CD4-positive, CD25-positive, alpha-beta regulatory T cell (primary cell): ENCODE results near the gene CYBB. TPM values are rescaled to one million over a fixed set of nuclear protein-coding genes. Genes with fewer than 3 reads are reported as not detected.
A peak's percentile ranks its signal among the peaks of the same experiment; 100 is the strongest.

Experiments
- ATAC-seq, 2 donors: fragments of 150-1000 bp; cut with Tn5 transposase; one replicate each; pipeline ENCODE4 v1.10.0; 2021; ENCODE audit warnings: low read depth in 2 of 2, moderate number of reproducible peaks in 2 of 2, moderate library complexity in 1 of 2
- DNase-seq, 3 donors: peaks; one replicate each; pipeline versions ENCODE4 v3.0.0 to v3.0.0-alpha.2; 2012 to 2022; ENCODE audit warnings: mixed read lengths in 1 of 3
- H3K27ac ChIP-seq: one replicate; pipeline ENCODE4 v1.7.0; 2013; ENCODE audit warnings: mild to moderate bottlenecking, low read length; ENCODE audit not compliant: insufficient read depth, poor library complexity, severe bottlenecking
- H3K27me3 ChIP-seq: one replicate; pipeline ENCODE4 v1.7.0; 2013; ENCODE audit warnings: low read length; ENCODE audit not compliant: control insufficient read depth, insufficient read depth
- H3K36me3 ChIP-seq: one replicate; pipeline ENCODE4 v1.7.0; 2013; ENCODE audit warnings: mild to moderate bottlenecking, low read length, moderate library complexity; ENCODE audit not compliant: control insufficient read depth, insufficient read depth
- H3K4me1 ChIP-seq: 2 replicates; pipeline ENCODE4 v1.7.0; 2013; ENCODE audit warnings: mild to moderate bottlenecking, low read length; ENCODE audit not compliant: insufficient read depth, control insufficient read depth, poor library complexity, severe bottlenecking
- H3K4me3 ChIP-seq: one replicate; pipeline ENCODE4 v1.7.0; 2013; ENCODE audit warnings: low read depth, mild to moderate bottlenecking, low read length, moderate library complexity
- H3K9me3 ChIP-seq, 2 experiments: 1 replicate in 1 of 2; 2 replicates in 1 of 2; pipeline ENCODE4 v1.7.0; 2013; ENCODE audit warnings: low read length in 2 of 2, mild to moderate bottlenecking in 1 of 2, moderate library complexity in 1 of 2; ENCODE audit not compliant: control insufficient read depth in 2 of 2
- H3K27ac Mint-ChIP-seq, 3 donors: one replicate each; pipeline ENCODE4 v1.8.0; 2020 to 2022; ENCODE audit warnings: mild to moderate bottlenecking in 3 of 3, mixed read lengths in 3 of 3, moderate library complexity in 2 of 3
- H3K27me3 Mint-ChIP-seq: one replicate; pipeline ENCODE4 v1.8.0; 2022; ENCODE audit warnings: mild to moderate bottlenecking, mixed read lengths
- H3K36me3 Mint-ChIP-seq: one replicate; pipeline ENCODE4 v1.8.0; 2020; ENCODE audit warnings: mixed read lengths
- H3K4me1 Mint-ChIP-seq, 4 donors: one replicate each; pipeline ENCODE4 v1.8.0; 2020 to 2022; ENCODE audit warnings: mixed read lengths in 4 of 4, mild to moderate bottlenecking in 1 of 4
- H3K4me3 Mint-ChIP-seq, 4 donors: one replicate each; pipeline ENCODE4 v1.8.0; 2020 to 2022; ENCODE audit warnings: mild to moderate bottlenecking in 4 of 4, mixed read lengths in 4 of 4, moderate library complexity in 3 of 4
- H3K9me3 Mint-ChIP-seq, 7 donors: one replicate each; pipeline ENCODE4 v1.8.0; 2020 to 2022; ENCODE audit warnings: mixed read lengths in 7 of 7, mild to moderate bottlenecking in 3 of 7, moderate library complexity in 2 of 7
- polyA plus RNA-seq, 4 donors: library from polyadenylated mRNA; unstranded; fragments of 300-500 nt; fragmentation: Illumina TruSeq; gene quantifications; one replicate each; pipeline ENCODE4 v1.2.3, GENCODE V29; 2021
- total RNA-seq: library from RNA; stranded (reverse); gene quantifications from one replicate; pipeline ENCODE4 v1.2.3, GENCODE V29; 2022

Gene CYBB
- total and polyA plus RNA-seq, 5 donors from 2014 or later = 0.19 to 1.2 (median 0.43) TPM; not detected in 1

- H3K9me3 ChIP-seq = no peaks in the 10 kb centered on the region
- Mint-ChIP-seq H3K9me3 (peaks cover 0 to 6% (median 0%) of the 10 kb centered on the region in 7 donors), H3K4me1 (peaks cover 0 to 2% (median 0%) of the 10 kb centered on the region in 4 donors), H3K36me3 (no peaks in the 10 kb centered on the region), H3K27ac (no peak overlapping the region), H3K27me3 (no peaks in the 10 kb centered on the region), H3K4me3 (no peak overlapping the region)
- no peaks in the 10 kb centered on the region for H3K27me3 ChIP-seq
- H3K4me3 ChIP-seq = no peak overlapping the region
- H3K4me1 ChIP-seq = no peaks in the 10 kb centered on the region
- H3K36me3 ChIP-seq = no peaks in the 10 kb centered on the region
- ATAC-seq (no peak), DNase-seq (no peak)
- H3K27ac ChIP-seq = no peak overlapping the region
Measured at GRCh38 chrX:37803057-37803456, 23.2 kb downstream of the CYBB start.

GRCh38 chrX:37809970-37810369 lies 30.1 kb downstream of the CYBB start:
- no peak for DNase-seq
- peaks cover 0 to 2% (median 0%) of the 10 kb centered on the region in 7 donors for H3K9me3 Mint-ChIP-seq
- H3K4me1 Mint-ChIP-seq = no peaks in the 10 kb centered on the region
- Histone ChIP-seq H3K27ac (no peak overlapping the region), H3K27me3 (no peaks in the 10 kb centered on the region), H3K9me3 (no peaks in the 10 kb centered on the region), H3K4me1 (no peaks in the 10 kb centered on the region), H3K36me3 (no peaks in the 10 kb centered on the region), H3K4me3 (no peak overlapping the region)
- ATAC-seq = no peak
- no peak overlapping the region for H3K4me3 Mint-ChIP-seq
- H3K27ac Mint-ChIP-seq = no peak overlapping the region
- no peaks in the 10 kb centered on the region for H3K27me3 Mint-ChIP-seq
- no peaks in the 10 kb centered on the region for H3K36me3 Mint-ChIP-seq

GRCh38 chrX:37812110-37812509 lies 32.3 kb downstream of the CYBB start:
- no peak overlapping the region for H3K27ac ChIP-seq
- H3K4me1 ChIP-seq = no peaks in the 10 kb centered on the region
- H3K36me3 ChIP-seq = no peaks in the 10 kb centered on the region
- DNase-seq (peak in 1 of 3 donors; percentile 34), ATAC-seq (no peak)
- Mint-ChIP-seq H3K36me3 (no peaks in the 10 kb centered on the region), H3K4me3 (no peak overlapping the region), H3K9me3 (no peaks in the 10 kb centered on the region), H3K27me3 (no peaks in the 10 kb centered on the region), H3K4me1 (peaks cover 0 to 1% (median 0%) of the 10 kb centered on the region in 4 donors), H3K27ac (no peak overlapping the region)
- no peaks in the 10 kb centered on the region for H3K27me3 ChIP-seq
- H3K4me3 ChIP-seq = no peak overlapping the region
- H3K9me3 ChIP-seq = no peaks in the 10 kb centered on the region

GRCh38 chrX:37813570-37813969 lies 33.7 kb downstream of the CYBB start:
- no peak overlapping the region for H3K27ac Mint-ChIP-seq
- no peaks in the 10 kb centered on the region for H3K4me1 ChIP-seq
- peaks cover 0 to 3% (median 0%) of the 10 kb centered on the region in 4 donors for H3K4me1 Mint-ChIP-seq
- H3K27me3 Mint-ChIP-seq = no peaks in the 10 kb centered on the region
- ATAC-seq (no peak), DNase-seq (no peak)
- H3K9me3 ChIP-seq = no peaks in the 10 kb centered on the region
- no peak overlapping the region for H3K27ac ChIP-seq
- H3K4me3 ChIP-seq = no peak overlapping the region
- H3K4me3 Mint-ChIP-seq = no peak overlapping the region
- no peaks in the 10 kb centered on the region for H3K9me3 Mint-ChIP-seq
- H3K27me3 ChIP-seq = peaks cover 2% of the 10 kb centered on the region
- H3K36me3 Mint-ChIP-seq = no peaks in the 10 kb centered on the region
- no peaks in the 10 kb centered on the region for H3K36me3 ChIP-seq

- Mint-ChIP-seq H3K4me3 (no peak overlapping the region), H3K4me1 (peaks cover 0 to 3% (median 0%) of the 10 kb centered on the region in 4 donors), H3K9me3 (no peaks in the 10 kb centered on the region), H3K36me3 (no peaks in the 10 kb centered on the region), H3K27me3 (no peaks in the 10 kb centered on the region), H3K27ac (no peak overlapping the region)
- H3K27ac ChIP-seq = no peak overlapping the region
- no peak overlapping the region for H3K4me3 ChIP-seq
- H3K4me1 ChIP-seq = no peaks in the 10 kb centered on the region
- peaks cover 2% of the 10 kb centered on the region for H3K27me3 ChIP-seq
- H3K36me3 ChIP-seq = no peaks in the 10 kb centered on the region
- H3K9me3 ChIP-seq = no peaks in the 10 kb centered on the region
- DNase-seq = no peak
- ATAC-seq = no peak
Measured at GRCh38 chrX:37815366-37815765, 35.5 kb downstream of the CYBB start.

DNA sequence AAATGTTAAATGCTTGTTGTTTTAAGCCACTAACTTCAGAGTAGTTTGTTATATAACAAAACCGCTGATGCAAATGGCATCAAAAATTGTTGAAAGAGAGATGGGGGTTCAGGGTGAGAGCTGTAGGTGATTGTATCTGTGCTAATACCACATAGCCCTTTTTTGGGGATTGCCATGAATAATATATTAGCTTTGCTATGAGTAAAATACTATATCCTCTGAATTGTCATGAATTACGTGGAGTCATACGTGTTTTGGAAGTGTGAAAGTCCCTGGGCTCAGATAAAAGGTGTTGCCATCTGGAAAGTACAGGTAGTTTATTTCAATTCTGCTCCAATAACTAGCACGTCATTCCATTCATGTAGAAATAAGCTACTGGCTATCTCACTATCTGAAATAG lies 36.9 kb downstream of the CYBB start:
- Mint-ChIP-seq H3K9me3 (no peaks in the 10 kb centered on the region), H3K4me3 (no peak overlapping the region)

GRCh38 chrX:37817176-37817575 lies 37.3 kb downstream of the CYBB start:
- H3K27me3 Mint-ChIP-seq = no peaks in the 10 kb centered on the region
- H3K27me3 ChIP-seq = peaks cover 2% of the 10 kb centered on the region
- no peak overlapping the region for H3K4me3 ChIP-seq
- ATAC-seq = no peak
- no peak for DNase-seq
- no peaks in the 10 kb centered on the region for H3K36me3 ChIP-seq
- no peaks in the 10 kb centered on the region for H3K9me3 ChIP-seq
- H3K27ac ChIP-seq = no peak overlapping the region
- H3K4me1 ChIP-seq = no peaks in the 10 kb centered on the region
- H3K4me1 Mint-ChIP-seq = peaks cover 0 to 3% (median 0%) of the 10 kb centered on the region in 4 donors
- H3K4me3 Mint-ChIP-seq = no peak overlapping the region
- H3K36me3 Mint-ChIP-seq = no peaks in the 10 kb centered on the region
- H3K27ac Mint-ChIP-seq = no peak overlapping the region
- no peaks in the 10 kb centered on the region for H3K9me3 Mint-ChIP-seq

More for the DNA sequence above, 36.9 kb downstream of the CYBB start:
- H3K27me3 Mint-ChIP-seq = no peaks in the 10 kb centered on the region
- peaks cover 0 to 3% (median 0%) of the 10 kb centered on the region in 4 donors for H3K4me1 Mint-ChIP-seq
- H3K4me3 ChIP-seq = no peak overlapping the region
- H3K36me3 Mint-ChIP-seq = no peaks in the 10 kb centered on the region
- no peaks in the 10 kb centered on the region for H3K9me3 ChIP-seq
- H3K4me1 ChIP-seq = no peaks in the 10 kb centered on the region
- H3K27me3 ChIP-seq = peaks cover 2% of the 10 kb centered on the region
- no peak overlapping the region for H3K27ac ChIP-seq
- DNase-seq (no peak), ATAC-seq (no peak)
- no peaks in the 10 kb centered on the region for H3K36me3 ChIP-seq
- H3K27ac Mint-ChIP-seq = no peak overlapping the region

- Mint-ChIP-seq H3K4me3 (no peak overlapping the region), H3K36me3 (no peaks in the 10 kb centered on the region), H3K27ac (no peak overlapping the region), H3K27me3 (no peaks in the 10 kb centered on the region), H3K4me1 (peaks cover 0 to 5% (median 0%) of the 10 kb centered on the region in 4 donors), H3K9me3 (no peaks in the 10 kb centered on the region)
- ATAC-seq (no peak), DNase-seq (no peak)
- no peaks in the 10 kb centered on the region for H3K9me3 ChIP-seq
- H3K27me3 ChIP-seq = peaks cover 2% of the 10 kb centered on the region
- H3K27ac ChIP-seq = no peak overlapping the region
- H3K4me1 ChIP-seq = no peaks in the 10 kb centered on the region
- H3K36me3 ChIP-seq = no peaks in the 10 kb centered on the region
- no peak overlapping the region for H3K4me3 ChIP-seq
Measured at GRCh38 chrX:37817579-37817978, 37.7 kb downstream of the CYBB start.
